ENCODE data around the gene TSFM. TPM values are rescaled to one million over a fixed set of nuclear protein-coding genes. Genes with fewer than 3 reads are reported as not detected.

TSFM gene
- total RNA-seq, 1 donor from 2014 or later: 47.7 TPM

DNA sequence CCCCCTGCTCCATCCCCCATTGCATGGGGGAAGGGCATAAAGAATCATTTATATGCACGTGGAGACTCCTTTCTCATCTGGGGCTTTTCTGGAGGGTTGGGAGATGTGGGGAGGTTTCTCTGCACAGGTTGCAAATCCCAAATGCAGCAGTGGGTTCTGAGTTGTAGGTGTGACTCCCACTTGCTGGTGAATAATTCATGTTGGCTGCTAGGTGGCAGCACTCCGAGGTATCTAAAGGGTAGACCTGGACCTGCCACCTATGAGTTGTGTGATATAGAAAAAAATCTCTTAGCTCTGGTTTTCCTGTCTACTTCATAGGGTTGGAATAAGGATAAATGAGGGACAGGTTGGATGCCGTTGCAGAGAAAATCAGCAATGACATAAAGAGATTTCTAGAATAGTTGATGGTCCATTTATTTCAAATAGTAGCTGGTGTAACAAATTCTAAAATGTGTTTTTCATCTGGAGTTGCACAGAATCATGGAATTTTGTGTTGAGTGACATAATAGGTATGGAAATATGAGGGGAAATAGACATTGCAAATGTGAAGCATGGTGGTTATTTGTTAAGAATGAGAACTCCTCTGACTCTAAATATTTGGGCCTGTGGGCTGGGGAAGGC lies 23.1 kb upstream of the TSFM start:
- intact Hi-C loops (cut with DNase I): no loop called here

DNA sequence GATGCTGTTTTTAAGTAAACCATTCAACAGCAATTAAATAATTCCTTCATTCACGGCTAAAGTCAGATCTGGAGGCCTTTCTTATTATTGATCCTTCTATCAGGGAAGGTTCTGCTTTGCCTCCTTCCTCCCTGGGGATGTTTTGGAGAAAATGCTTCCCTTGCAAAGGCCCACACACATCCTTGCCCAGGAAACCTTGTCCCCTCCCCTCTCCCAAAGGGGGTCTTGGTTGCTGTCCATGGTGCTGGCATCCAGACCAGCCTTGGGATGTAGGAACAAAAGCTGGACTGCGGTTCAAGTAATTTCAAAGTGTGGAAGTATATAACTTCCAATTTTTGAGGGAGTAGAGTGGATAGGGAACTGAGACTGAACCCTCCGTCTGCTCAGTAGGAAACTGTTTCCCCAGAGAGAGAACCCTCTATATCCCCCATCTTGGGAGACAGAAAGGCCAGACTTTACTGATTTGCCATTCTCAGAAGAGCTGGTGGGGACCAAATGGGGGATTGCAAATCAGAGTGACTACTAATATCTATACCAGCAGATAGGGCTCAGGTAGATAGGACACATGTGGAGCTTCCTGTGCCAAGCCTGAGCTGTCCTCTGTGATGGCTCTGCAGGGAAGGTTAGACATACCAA lies 22.1 kb upstream of the TSFM start:
- intact Hi-C loops (cut with DNase I): no loop called here

More for the DNA sequence above, 23.1 kb upstream of the TSFM start:
- no peak for DNase-seq (ENCODE audit: low spot score)

DNA sequence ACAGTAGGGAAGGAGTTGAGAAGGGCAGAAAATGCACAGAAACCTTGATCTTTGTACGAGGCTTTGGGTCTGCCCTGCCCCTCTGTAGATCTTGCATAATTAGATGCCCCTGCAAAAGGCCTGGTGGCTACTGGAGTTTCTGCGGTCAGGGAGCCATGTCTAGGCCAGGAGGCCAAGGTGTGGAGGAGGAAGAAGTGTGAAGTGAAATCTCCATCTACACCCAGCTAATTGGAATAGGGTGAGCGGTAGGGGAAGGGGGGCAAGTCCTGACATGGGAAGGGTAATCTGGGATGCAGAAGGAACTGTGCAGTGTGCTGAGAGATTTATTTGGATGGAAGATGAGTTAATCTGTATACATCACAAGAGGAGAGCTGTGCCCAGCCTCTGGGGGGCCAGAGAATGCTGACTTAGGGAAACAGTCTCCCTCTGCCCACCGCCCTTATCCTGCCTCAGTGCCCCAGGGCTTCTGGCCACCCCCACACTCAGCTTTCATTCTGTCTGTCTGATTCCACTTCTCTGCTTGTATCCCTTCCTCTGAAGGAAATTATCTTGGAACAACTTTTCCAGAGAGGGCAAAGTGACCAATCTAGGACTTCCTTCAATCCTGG lies 21.1 kb upstream of the TSFM start:
- no peak for DNase-seq (ENCODE audit: low spot score)
- intact Hi-C loops (cut with DNase I): no loop called here

More for the DNA sequence above, 22.1 kb upstream of the TSFM start:
- no peak for DNase-seq (ENCODE audit: low spot score)

DNA sequence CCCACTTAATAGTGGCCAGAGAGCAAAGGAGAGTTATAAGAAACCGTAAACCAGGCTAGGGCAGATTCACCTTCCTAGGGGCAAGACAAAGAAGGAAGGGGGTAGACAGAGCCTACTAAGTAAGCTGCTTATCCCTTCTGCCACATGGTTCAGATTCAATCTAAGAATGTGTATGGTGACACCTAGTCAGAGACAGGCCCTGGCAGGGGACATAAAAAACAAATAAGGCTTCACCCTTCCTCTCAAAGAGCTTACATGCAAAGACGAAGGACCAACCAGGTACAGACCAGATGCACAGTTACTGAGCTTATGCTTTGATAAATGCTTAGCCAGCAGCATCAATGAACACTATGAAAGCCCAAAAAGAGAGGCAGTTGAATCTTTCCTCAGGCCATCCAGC lies 20.1 kb upstream of the TSFM start:
- DNase-seq (ENCODE audit: low spot score): no peak
- intact Hi-C loops (cut with DNase I): no loop called here

DNA sequence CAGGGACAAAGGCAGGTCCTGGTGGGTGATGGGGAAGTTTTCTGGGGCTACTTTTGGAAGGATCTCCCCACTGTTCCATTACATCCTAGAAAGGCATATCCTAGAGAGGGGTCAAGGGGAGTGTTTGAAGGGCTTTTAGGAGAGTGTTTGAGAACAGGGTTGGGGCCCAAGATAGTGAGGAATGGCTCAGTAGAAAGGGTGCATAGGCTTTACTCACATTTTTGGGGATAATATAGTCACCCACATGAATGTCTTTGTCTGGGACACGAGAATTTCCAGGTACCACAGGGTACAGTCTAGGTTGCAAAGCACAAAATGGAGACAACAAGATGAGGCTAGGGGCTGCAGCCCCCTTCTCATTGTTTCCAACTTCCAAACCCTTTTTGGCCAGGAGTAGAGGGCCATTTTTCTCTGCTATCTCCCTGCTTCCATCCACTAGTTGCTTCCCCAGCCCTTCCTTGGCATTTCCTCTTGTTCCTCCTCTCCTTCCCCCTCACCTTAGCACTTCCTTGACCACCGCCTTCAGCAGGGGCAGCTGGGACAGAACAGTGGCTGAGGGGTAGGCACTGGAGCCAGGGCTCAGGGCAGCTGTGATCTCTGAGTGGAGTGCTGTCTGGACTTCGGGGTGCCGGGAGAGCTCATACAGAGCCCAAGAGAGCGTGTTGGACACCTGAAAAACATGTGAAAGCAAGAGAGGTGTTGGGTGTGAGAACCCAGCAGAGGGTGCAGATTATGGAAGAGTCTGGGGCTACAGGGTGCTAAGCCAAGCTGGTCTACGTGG lies 18.5 kb upstream of the TSFM start:
- no peak for DNase-seq (ENCODE audit: low spot score)
- intact Hi-C loops (cut with DNase I): no loop called here

DNA sequence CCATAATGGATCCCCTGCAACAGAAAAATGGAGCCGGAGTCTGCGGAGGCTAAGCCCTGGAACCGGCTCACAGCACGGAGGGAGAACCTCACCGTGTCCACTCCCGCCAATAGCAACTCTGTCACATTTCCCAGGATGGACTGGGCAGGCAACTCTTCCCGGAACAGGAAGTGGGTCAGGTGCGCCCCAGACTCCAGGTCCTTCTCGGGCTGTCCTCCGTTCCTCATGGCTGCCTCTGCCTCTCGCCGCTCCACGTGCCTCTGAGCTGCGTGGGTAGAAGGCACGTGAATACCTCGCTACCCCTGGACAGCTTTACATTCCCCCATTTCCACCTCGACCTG lies 18.0 kb upstream of the TSFM start:
- intact Hi-C loops (cut with DNase I): no loop called here
- DNase-seq (ENCODE audit: low spot score): no peak

DNA sequence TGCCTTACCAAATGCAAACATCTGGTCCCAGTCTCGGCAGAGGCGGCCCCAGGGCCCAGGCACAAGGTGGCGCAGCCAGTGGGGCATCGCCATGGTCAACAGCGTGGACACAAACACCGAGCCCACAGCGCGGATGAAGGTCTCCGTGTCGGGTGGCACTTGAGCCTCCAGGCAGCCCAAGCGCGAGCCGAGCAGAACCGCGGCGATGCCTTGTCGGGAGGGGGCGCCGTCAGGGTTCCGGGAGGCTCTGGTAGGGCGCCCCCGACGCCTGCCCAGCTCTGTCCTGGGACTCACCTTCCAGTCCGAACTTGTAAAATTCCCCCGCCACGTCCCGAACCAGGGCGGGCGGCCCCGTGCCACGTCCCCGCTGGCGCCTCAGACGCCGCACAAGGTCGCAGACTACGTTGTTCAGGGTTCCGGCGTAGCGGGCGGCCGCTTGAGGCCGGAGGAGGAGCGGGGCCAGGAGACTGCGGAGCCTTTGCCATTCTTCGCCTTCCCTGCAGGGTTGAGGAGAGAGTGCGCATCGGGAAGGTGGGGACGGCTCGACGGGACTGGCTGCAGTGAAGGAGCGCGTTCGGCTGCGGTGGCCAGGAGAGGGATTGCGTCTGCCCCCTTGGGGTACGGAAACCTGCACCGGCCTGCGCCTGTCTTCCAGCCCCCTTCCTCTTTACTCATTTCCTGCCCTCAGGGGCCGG lies 17.4 kb upstream of the TSFM start:
- intact Hi-C loops (cut with DNase I): no loop called here
- no peak for DNase-seq (ENCODE audit: low spot score)

DNA sequence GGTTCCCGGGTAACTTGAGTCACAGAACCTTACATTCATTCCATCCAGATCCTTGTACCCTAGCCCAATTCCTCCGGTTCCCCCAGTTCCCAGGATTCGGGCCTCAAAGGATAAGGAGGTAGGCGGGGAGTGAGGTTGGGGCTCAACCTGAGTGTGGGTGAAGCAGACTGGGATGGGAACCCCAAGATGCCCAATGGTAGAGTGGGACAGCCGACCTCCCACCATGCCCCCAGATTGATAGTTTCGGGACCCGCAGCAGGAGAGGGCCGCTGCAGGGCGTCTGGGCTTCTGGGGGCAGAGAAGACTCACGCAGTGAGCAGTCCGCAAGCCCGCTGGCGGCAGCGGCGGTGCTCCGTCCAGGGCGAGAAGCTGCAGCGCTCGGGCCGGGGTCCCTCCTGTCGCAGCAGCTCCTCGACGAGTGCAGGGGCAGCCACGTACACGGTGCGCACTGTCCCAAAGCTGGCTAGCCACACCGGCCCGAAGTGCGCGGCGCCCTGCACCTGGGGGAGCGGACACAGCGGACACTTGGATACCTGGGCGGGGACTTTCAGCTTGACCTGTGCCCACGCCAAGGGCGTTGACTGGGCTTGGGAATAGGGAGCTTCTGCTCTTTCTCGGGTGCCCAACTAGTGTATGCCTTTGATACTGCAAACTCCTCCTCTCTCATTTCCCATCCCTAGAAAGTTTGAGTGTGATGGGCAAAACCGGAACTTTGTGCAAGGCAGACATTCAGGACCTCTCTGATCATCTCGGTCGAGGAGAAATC lies 16.7 kb upstream of the TSFM start:
- DNase-seq (ENCODE audit: low spot score): no peak
- intact Hi-C loops (cut with DNase I): no loop called here

DNA sequence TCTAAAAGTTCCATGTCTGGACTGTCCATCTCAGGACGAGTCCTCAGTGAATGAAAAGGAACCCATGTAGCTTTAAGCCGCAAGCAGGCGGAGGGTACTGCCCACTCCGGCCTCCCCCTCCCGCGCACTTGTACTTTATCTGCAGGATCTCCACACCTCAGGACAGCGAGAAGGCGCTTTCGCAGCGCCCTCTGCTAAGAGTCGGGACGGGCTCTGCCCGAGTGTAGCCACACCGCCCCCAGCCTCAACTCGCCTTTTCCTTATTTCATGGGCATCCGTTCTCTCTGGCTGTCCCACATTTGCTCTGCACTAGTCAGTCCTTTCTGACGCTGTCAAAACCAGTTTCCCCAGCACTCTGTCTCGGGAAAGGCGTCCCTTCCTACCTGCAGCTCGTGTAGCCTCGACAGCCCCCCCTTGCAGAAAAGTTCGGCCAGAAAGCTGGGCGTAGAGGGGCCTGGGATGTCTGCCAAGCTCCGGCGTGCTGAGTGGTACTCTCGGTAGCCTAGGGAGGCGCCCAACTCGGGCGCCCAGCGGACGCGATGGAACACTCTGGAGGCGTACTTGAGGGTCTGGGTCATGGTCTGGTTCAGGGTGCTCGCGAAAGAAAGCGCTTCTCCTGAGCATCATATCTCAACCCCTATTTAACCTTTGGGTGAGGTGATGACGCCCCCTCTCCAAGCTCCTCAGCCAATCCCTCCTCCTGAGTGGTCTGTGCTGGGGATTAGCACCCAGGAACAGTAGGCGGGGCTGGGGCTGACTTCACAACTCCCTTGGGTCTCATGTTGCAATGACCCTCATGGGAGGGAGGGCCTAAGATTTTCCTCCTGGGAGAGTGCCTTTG lies 15.9 kb upstream of the TSFM start, which contains the start of gene CYP27B1:
Gene CYP27B1, minus strand, starts transcription at position 615 of the 841 bp plus-strand sequence. Its CDS starts 37 bp downstream, at position 578.
- no peak for DNase-seq (ENCODE audit: low spot score)
- intact Hi-C loops (cut with DNase I): no loop called here

DNA sequence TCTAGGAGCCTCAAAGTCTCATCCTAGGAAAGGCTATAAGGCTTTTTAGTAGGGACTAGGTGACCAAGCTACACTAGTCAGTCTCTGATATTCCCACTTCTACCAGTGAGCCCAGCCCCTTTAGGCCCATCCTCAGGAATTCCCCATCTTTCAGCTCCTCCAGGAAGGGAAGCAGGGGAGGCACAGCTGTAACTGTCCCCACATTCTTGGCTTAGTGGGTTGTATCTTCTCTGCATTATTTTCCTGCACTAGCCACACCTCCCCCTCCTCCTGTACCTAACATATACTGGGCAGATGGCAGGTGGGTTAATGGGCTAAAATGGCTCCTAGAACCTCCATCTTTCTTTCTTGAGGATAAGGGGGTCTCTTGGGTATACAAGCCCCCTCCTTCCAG lies 15.3 kb upstream of the TSFM start:
- intact Hi-C loops (cut with DNase I): no loop called here
- no peak for DNase-seq (ENCODE audit: low spot score)

DNA sequence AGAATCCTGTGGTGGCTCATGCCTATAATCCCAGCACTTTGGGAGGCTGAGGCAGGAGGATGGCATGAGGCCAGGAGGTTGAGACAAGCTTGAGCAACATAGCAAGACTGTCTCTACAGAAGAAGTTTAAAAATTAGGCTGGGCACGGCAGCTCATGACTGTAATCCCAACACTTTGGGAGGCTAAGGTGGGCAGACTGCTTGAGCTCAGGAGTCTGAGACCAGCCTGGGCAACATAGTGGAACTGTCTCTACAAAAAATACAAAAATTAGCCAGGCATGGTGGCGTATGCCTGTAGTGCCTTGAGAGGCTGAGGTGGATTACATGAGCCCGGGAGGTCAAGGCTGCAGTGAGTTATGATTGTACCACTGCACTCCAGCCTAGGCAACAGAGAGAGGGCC lies 14.7 kb upstream of the TSFM start:
- no peak for DNase-seq (ENCODE audit: low spot score)
- intact Hi-C loops (cut with DNase I): no loop called here

DNA sequence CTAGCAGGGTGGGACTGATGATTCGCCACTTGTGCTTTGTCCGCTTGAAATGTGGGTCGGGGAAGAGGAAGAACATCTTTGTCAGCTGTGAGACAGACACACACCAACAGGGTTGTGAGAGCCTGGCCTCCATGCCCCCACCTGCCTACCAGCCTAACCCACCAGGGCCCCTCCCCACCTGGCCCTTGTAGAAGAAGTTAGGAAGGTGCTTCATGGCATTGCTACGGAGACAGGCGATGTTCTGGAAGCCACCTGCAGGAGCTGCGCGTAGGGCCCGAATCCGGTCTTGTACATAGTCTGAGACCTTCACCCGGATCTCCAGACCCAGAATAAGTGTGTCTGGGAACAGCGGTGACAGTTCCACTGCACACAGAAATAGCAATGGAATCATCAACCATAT lies 13.0 kb upstream of the TSFM start:
- DNase-seq (ENCODE audit: low spot score): no peak

DNA sequence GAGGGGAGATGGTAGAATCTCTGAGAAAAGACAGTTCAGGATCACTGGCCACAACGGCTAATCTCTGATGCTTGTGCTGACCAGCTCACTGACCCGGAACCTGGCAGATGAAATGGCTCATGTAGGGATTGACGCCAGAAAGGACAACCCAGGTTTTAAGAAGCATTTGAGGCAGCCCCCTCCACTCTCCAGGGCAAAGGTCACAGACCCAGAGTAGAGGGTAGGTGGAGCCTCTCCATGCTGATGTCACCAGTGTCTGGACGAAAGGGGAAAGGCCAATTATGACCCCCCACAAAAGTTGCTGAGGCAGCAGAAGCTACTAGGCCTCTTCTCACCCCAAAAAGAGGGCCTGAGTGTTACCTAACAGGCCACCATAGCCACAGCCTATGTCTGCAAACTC lies 11.9 kb upstream of the TSFM start:
- DNase-seq (ENCODE audit: low spot score): no peak
- intact Hi-C loops (cut with DNase I): loop anchor here (2.0 kb wide), 1 partner anchor 18 kb away; the partner anchor contains the start of gene CDK4

More for the DNA sequence above, 13.0 kb upstream of the TSFM start:
- intact Hi-C loops (cut with DNase I): no loop called here

DNA sequence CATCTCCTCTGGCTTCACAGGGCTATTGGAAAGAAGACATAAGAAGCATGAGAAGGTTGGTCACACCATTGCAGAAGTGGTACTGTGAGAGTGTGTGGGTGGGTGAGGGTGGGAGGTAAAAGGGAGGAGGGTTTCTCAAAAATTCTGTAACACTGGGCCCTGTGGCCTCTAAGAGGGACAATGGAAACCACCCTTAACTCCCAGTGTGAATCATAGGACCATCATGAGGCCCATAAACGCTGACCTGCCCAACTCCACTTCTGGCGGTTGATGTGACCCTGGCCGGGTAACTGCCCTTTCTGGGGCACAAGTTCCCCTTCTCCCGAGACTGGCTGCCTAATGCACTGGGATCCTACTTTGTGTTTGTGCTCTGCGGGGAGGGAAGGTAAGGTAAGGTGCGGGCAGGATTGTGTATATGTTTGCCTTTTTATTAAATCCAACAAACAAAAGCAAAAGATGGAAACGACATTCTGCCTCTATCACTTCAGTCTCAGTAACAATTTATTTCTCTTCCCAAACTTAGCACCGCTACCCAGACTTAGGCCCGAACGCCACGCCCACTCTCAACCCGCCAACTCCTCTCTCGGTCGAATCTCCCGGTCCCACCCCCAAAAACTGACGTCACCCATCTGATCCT lies 11.2 kb upstream of the TSFM start:
- peak; percentile 86 for DNase-seq (ENCODE audit: low spot score)
- intact Hi-C loops (cut with DNase I): loop anchor here (2.0 kb wide), 1 partner anchor 19 kb away; the partner anchor contains the start of gene CDK4

DNA sequence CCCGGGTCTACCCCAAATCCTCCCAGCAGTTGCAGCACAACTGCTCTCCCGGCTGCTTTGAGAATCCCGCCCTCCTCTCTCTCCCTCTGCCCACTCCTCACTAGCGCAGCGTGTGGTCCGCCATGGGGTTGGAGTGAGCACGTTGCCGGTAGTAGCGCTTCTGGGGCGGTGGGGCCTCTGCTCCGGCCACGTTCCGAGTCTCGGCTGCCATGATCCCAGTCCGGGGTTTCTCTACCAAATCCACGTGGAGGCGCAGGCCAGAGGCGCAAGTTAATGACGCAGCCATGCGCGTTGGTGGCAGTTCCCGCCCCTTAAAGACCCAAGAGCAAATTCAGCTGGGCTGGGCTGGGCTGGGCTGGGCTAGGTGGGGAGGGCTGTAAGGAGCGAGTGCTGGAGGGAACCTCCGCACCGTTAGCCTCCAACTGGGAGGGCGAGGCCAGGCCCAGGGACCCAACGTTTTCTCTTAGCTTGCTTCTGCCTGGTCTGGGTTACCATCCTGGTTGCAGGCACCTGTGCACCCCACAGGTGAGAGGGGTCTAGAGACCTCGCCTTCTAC lies 10.6 kb upstream of the TSFM start, which contains the start of gene METTL1:
Gene METTL1, minus strand, starts transcription at position 233 of the 556 bp plus-strand sequence. Its CDS starts 22 bp downstream, at position 211.
- intact Hi-C loops (cut with DNase I): loop anchor here (1.0 to 2.0 kb wide), 2 partner anchors 10 to 19 kb away; partner anchors contain the start of genes CDK4 and TSFM
- DNase-seq (ENCODE audit: low spot score): peak; percentile 96

DNA sequence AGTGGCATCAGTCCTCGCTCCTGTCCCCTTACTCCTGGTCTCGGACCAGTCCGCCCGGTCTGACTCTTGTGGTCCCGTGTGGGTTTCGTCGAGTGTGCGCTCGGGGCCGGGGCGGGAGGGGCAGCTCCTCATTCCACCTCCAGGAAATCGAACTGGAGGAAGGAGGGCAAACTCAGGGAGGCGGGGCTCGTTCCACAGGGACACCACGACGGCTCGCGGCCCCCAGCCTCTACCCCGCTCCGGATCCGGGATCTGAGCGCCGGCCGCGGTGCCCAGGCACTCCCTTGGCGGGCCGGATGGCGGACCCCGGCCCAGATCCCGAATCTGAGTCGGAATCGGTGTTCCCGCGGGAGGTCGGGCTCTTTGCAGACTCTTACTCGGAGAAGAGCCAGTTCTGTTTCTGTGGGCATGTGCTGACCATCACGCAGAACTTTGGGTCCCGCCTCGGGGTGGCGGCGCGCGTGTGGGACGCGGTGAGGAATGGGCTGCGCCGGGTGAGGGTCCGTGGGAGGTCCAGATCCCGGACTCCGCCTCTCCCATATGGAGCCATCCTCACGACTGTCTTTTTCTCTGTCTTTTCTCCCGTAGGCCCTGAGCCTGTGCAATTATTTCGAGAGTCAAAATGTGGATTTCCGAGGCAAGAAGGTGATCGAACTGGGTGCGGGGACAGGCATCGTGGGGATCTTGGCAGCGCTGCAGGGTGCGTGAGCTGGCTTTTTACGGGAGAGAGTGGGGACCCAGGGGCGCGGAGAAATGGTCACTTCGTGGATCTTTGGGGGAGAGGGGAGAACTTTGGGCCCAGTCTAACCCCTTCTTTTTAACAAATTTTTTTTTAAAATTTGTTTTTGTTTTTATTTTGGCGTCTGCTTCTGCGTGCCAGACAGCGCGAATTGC lies 9.9 kb upstream of the TSFM start, which contains the start of gene EEF1AKMT3:
Gene EEF1AKMT3, plus strand, starts transcription at position 186 of the 894 bp plus-strand sequence. Its CDS starts 111 bp downstream, at position 297.
- DNase-seq (ENCODE audit: low spot score): peak; percentile 78

More for the DNA sequence above, 9.9 kb upstream of the TSFM start, which contains the start of gene EEF1AKMT3:
- intact Hi-C loops (cut with DNase I): loop anchor here (1.0 kb wide), 1 partner anchor 10 kb away; the partner anchor contains the start of gene TSFM
